Activated T-cell treated with anti-CD3 and anti-CD28 coated beads, Interleukin-2, amount 50 U/mL, for 48 hours (primary cell): ENCODE results near the gene ZBTB32.
"Not testable (repeated sequence)": the region's sequence is repeated elsewhere in the genome, so short reads cannot be mapped to it uniquely, and the experiment has no call there.

Experiments used
- DNase-seq, 2 experiments: peaks; one replicate each; pipeline ENCODE4 v3.0.0-alpha.2; 2020

ZBTB32 gene

GRCh38 chr19:35720648-35721047, 16.3 kb downstream of the ZBTB32 start:
- no peak for DNase-seq

- no peak for DNase-seq
Observed at GRCh38 chr19:35721374-35721773, 17.0 kb downstream of the ZBTB32 start.

GRCh38 chr19:35722461-35722860, 18.1 kb downstream of the ZBTB32 start:
- DNase-seq, result no peak

- DNase-seq, result no peak
Observed at GRCh38 chr19:35722897-35723296, 18.5 kb downstream of the ZBTB32 start.

- DNase-seq, result no peak
Observed at GRCh38 chr19:35723671-35724070, 19.3 kb downstream of the ZBTB32 start.

DNA sequence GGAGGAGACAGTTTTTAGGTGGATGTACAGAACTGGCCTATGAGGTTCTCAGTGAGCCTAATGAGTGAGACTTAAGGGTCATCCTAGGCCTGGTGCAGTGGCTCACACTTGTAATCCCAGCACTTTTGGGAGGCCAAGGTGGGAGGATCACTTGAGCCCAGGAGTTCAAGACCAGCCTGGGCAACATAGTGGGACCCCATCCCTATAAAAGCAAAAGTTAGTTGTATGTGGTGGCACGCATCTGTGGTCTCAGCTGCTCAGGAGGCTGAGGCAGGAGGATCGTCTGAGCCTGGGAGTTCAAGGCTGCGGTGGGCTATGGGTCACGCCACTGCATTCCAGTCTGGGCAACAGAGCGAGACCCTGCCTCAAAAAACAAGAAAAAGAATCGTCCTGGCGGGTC, 19.8 kb downstream of the ZBTB32 start:
- not testable (repeated sequence) for DNase-seq

GRCh38 chr19:35724560-35724959, 20.2 kb downstream of the ZBTB32 start:
- no peak for DNase-seq

GRCh38 chr19:35725216-35725861, 21.0 kb downstream of the ZBTB32 start:
- no peak for DNase-seq

GRCh38 chr19:35727053-35727955, 22.9 kb downstream of the ZBTB32 start:
- no peak for DNase-seq

DNA sequence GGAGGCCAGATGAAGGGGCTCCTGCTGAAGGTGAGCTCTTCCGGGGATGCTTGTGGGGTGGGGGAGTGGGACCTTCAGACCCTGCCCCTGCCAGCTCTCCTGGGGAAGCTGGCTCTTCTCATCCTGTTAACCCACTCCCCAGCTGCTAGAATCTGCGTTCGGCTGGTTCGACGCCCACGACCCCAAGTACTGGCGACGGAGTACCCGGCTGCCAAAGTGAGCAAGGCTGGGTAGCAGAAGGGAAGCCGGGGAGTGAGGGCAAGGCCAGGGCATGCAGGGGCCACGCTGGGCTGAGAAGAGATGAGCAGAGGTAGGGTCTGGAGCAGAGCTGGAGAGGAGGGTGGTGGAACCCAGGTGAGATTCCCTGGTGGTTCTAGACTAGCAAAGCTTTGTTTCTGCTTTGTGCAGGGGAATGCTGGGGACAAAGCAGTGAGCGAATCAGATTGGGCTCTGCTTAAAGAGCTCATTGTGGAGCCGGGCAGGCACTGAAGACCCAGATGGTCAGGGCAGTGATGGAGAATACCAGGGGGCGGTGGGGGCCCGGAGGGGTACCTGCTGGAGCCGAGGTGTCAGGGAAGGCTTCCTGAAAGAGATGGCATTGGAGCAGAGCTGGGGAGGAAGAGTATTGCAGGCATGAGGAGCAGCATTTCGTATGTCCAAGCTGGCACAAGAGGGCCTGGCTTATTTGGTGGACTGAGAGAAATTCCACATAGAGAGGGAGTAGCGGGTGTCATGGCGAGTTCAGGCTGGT, 23.8 kb downstream of the ZBTB32 start:
- no peak for DNase-seq

DNA sequence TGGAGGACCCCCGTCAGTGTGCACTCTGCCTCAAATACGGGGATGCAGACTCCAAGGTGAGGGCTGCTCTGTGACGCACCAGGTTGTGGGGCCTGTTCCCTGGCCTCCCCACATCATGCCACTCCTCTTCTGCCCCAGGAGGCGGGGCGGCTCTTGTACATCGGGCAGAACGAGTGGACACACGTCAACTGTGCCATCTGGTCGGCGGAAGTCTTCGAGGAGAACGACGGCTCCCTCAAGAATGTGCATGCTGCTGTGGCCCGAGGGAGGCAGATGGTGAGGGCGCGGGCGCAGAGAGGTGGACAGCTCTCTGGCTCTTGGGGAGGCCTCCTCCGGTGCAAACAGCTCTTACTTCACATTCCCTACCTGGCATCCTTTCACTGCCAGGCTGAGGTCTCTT, 24.7 kb downstream of the ZBTB32 start:
- no peak for DNase-seq

- no peak for DNase-seq
Observed at GRCh38 chr19:35729763-35730162, 25.4 kb downstream of the ZBTB32 start.

DNA sequence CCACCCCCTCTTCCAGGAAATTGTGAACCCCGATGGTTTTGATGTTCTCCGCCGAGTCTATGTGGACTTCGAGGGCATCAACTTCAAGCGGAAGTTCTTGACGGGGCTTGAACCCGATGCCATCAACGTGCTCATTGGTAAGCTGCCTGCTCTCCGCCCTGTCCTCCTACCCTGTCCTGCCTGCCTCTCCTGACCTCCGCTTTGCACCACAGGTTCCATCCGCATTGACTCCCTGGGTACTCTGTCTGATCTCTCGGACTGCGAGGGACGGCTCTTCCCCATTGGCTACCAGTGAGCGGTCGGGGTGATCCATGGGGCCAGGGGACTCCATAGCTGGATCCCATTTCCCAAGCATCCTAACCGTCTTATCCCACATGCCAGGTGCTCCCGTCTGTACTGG, 26.0 kb downstream of the ZBTB32 start:
- no peak for DNase-seq

GRCh38 chr19:35731353-35731752, 27.0 kb downstream of the ZBTB32 start:
- no peak for DNase-seq

DNA sequence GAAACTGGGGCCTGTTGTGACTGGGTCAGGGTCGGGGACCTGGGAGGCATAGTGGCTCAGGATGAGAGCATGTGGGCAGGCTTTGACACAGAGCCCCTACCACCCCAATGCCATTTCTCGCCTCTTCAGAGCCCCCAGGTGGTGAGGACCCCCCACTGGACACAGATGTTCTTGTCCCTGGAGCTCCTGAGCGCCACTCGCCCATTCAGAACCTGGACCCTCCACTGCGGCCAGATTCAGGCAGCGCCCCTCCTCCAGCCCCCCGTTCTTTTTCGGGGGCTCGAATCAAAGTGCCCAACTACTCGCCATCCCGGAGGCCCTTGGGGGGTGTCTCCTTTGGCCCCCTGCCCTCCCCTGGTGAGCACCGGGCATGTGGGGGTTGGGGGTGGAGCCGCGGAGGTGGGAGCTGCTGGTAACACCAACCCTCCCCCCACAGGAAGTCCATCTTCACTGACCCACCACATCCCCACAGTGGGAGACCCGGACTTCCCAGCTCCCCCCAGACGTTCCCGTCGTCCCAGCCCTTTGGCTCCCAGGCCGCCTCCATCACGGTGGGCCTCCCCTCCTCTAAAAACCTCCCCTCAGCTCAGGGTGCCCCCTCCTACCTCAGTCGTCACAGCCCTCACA, 27.5 kb downstream of the ZBTB32 start:
- DNase-seq, result no peak

DNA sequence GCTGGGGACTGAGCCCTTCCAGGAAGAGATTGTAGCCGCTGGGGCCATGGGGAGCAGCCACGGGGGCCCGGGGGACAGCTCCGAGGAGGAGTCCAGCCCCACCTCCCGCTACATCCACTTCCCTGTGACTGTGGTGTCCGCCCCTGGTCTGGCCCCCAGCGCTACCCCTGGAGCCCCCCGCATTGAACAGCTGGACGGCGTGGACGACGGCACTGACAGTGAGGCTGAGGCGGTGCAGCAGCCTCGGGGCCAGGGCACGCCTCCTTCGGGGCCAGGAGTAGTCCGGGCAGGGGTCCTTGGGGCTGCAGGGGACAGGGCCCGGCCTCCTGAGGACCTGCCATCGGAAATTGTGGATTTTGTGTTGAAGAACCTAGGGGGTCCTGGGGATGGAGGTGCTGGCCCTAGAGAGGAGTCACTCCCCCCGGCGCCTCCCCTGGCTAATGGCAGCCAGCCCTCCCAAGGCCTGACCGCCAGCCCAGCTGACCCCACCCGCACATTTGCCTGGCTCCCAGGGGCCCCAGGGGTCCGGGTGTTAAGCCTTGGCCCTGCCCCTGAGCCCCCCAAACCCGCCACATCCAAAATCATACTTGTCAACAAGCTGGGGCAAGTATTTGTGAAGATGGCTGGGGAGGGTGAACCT, 28.3 kb downstream of the ZBTB32 start:
- no peak for DNase-seq

DNA sequence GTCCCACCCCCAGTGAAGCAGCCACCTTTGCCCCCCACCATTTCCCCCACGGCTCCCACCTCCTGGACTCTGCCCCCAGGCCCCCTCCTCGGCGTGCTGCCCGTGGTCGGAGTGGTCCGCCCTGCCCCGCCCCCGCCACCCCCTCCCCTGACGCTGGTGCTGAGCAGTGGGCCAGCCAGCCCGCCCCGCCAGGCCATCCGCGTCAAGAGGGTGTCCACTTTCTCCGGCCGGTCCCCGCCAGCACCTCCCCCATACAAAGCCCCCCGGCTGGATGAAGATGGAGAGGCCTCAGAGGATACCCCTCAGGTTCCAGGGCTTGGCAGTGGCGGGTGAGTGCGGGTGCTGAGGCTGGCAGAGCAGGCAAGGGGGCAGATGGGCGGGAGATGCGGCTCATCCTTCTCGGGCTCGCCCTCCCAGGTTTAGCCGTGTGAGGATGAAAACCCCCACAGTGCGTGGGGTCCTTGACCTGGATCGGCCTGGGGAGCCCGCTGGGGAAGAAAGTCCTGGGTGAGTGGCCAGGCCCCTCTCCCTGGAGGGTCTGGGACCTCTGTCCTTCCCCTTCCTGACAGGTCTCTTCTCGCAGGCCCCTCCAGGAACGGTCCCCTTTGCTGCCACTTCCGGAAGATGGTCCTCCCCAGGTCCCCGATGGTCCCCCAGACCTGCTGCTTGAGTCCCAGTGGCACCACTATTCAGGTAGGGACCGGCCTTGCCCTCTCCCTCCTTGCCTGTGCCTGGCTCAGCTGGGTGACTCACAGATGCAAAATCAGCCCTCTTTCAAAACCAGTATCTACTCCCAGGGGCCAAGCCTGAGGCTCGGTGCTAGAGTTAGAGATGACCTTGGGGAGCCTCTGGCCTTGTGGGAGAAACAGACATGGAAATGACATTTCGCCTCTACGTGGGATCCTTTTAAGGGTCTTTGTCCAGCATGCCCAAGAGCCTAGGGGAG, 29.1 kb downstream of the ZBTB32 start:
- no peak for DNase-seq

GRCh38 chr19:35734273-35734672, 29.9 kb downstream of the ZBTB32 start:
- DNase-seq, result no peak

- DNase-seq, result no peak
Observed at GRCh38 chr19:35734889-35735288, 30.5 kb downstream of the ZBTB32 start.

DNA sequence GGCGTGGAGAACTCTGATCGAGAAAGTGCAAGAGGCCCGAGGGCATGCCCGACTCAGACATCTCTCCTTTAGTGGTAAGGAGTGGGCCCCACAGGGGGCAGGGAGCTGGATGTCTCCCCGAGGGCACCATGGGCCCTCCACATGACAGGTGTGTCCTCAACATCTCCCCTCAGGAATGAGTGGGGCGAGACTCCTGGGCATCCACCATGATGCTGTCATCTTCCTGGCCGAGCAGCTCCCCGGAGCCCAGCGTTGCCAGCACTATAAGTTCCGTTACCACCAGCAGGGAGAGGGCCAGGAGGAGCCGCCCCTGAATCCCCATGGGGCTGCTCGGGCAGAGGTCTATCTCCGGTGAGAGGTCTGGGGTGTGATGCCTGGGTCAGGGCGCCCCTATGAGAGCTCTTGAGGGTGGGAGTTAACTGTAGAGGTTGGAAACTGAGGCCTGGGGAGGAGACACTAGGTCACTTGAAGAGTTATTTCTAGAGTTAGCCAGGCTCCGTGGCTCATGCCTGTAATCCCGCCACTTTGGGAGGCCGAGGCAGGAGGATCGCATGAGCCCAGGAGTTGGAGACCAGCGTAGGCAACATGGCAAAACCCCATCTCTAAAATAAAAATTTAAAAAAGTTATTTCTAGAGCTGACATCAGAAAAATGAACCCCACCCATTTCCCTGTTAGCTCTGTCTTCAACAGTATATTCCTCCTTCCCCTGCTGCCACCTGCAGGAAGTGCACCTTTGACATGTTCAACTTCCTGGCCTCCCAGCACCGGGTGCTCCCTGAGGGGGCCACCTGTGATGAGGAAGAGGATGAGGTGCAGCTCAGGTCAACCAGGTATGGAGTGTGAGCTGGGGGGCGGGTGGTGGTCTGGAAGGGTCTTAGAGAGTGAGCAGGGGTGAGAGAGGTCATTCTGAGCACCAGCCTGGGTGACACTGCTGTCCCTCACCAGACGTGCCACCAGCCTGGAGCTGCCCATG, 32.8 kb downstream of the ZBTB32 start:
- DNase-seq, result peak in 1 of 2 experiments; percentile 51
